ENCODE data around the gene CDKN2AIPNL.
A peak's percentile ranks its signal among the peaks of the same experiment; 100 is the strongest.
"Not testable (repeated sequence)": the region's sequence is repeated elsewhere in the genome, so short reads cannot be mapped to it uniquely, and the experiment has no call there.

Gene CDKN2AIPNL

GRCh38 chr5:134398609-134399155 is 13.0 kb downstream of the CDKN2AIPNL start:
- no peak for DNase-seq (ENCODE audit: low read depth in 2 of 2)

GRCh38 chr5:134397196-134397595 is 14.5 kb downstream of the CDKN2AIPNL start:
- no peak for DNase-seq (ENCODE audit: low read depth in 2 of 2)

GRCh38 chr5:134396274-134396673 is 15.4 kb downstream of the CDKN2AIPNL start:
- DNase-seq (ENCODE audit: low read depth in 2 of 2): no peak

GRCh38 chr5:134394932-134395331 is 16.7 kb downstream of the CDKN2AIPNL start:
- no peak for DNase-seq (ENCODE audit: low read depth in 2 of 2)

GRCh38 chr5:134392301-134392700 is 19.4 kb downstream of the CDKN2AIPNL start:
- DNase-seq (ENCODE audit: low read depth in 2 of 2): no peak

- no peak for DNase-seq (ENCODE audit: low read depth in 2 of 2)
Measured at GRCh38 chr5:134387443-134387842, 24.2 kb downstream of the CDKN2AIPNL start.

GRCh38 chr5:134383980-134384697 is 27.5 kb downstream of the CDKN2AIPNL start:
- no peak for DNase-seq (ENCODE audit: low read depth in 2 of 2)

- not testable (repeated sequence) for DNase-seq (ENCODE audit: low read depth in 2 of 2)
Measured at GRCh38 chr5:134382204-134382603, 29.5 kb downstream of the CDKN2AIPNL start.

GRCh38 chr5:134380346-134380745 is 31.3 kb downstream of the CDKN2AIPNL start:
- no peak for DNase-seq (ENCODE audit: low read depth in 2 of 2)

GRCh38 chr5:134374232-134374631 is 37.4 kb downstream of the CDKN2AIPNL start:
- DNase-seq (ENCODE audit: low read depth in 2 of 2): no peak

- DNase-seq (ENCODE audit: low read depth in 2 of 2): not testable (repeated sequence)
Measured at GRCh38 chr5:134373633-134374032, 38.0 kb downstream of the CDKN2AIPNL start.

- DNase-seq (ENCODE audit: low read depth in 2 of 2): no peak
Measured at GRCh38 chr5:134371834-134372340, 39.8 kb downstream of the CDKN2AIPNL start.

- peak; percentile 99 for DNase-seq (ENCODE audit: low read depth in 2 of 2)
Measured at GRCh38 chr5:134370871-134371833, 40.5 kb downstream of the CDKN2AIPNL start, which contains the start of gene UBE2B. Gene UBE2B (plus strand): TSS chr5:134371569. CDS start chr5:134371596, 27 bp downstream.

- DNase-seq (ENCODE audit: low read depth in 2 of 2): no peak
Measured at GRCh38 chr5:134370311-134370870, 41.3 kb downstream of the CDKN2AIPNL start.

GRCh38 chr5:134365604-134366003 is 46.1 kb downstream of the CDKN2AIPNL start:
- no peak for DNase-seq (ENCODE audit: low read depth in 2 of 2)

- no peak for DNase-seq (ENCODE audit: low read depth in 2 of 2)
Measured at GRCh38 chr5:134355681-134356080, 56.0 kb downstream of the CDKN2AIPNL start.
